HepG2 (cell line): Measurements from ENCODE around the gene OSER1. TPM values are rescaled to one million over a fixed set of nuclear protein-coding genes. Genes with fewer than 3 reads are reported as not detected.

ENCODE experiments used
- ATAC-seq: fragments of 200-7000 bp; cut with Tn5 transposase; 3 replicates; pipeline ENCODE4 v1.9.1; 2020; ENCODE audit warnings: mild to moderate bottlenecking, moderate library complexity
- BruUV-seq: library from RNA; stranded (reverse); fragments of 400-500 nt; replicated peaks from 2 replicates; lab custom pipeline; 2021; lab: Mats Ljungman, UMichigan
- CTCF ChIA-PET: fragments of 300-600 bp; formaldehyde crosslinking; extraction: SDS; loops from one replicate; lab custom pipeline; 2021; ENCODE audit warnings: low total read pairs, inconsistent platforms, low intra/inter-chr PET ratio; lab: Yijun Ruan, JAX
- POLR2A ChIA-PET: fragments of 350-600 bp; sonication (Branson Sonifier 250); formaldehyde crosslinking; loops from one replicate; lab custom pipeline; 2020; ENCODE audit warnings: antibody characterized with exemption, inconsistent platforms; lab: Yijun Ruan, JAX
- DNase-seq: peaks from one replicate; pipeline ENCODE4 v3.0.0-alpha.2; 2015; ENCODE audit warnings: low spot score
- FAIRE-seq: peaks from 3 replicates; lab custom pipeline; 2011; peaks lifted over from hg19 to GRCh38; lab: Jason Lieb, UNC
- H2AFZ ChIP-seq: one replicate; pipeline ENCODE4 v1.6.1; 2011; ENCODE audit warnings: low read length, inconsistent platforms
- H3K27ac ChIP-seq: fragments of 300-600 bp; 3 replicates; pipeline ENCODE4 v1.8.0; 2011; ENCODE audit warnings: mixed run types, mild to moderate bottlenecking, mixed read lengths, low read length, inconsistent platforms; ENCODE audit not compliant: insufficient read depth; ENCODE audit errors: extremely low read length
- H3K27me3 ChIP-seq, 2 experiments: fragments of 200-600 bp in 1 of 2; 2 replicates in 1 of 2; 3 replicates in 1 of 2; pipeline versions ENCODE4 v1.6.0 to v1.8.0; 2011; ENCODE audit warnings: low read length in 2 of 2, mild to moderate bottlenecking in 2 of 2, moderate library complexity in 2 of 2, inconsistent platforms in 1 of 2; ENCODE audit not compliant: insufficient read depth in 2 of 2, control insufficient read depth in 1 of 2
- H3K36me3 ChIP-seq, 2 experiments: fragments of 200-600 bp in 1 of 2; replicated peaks in 1 of 2; 2 replicates in 1 of 2; 3 replicates in 1 of 2; pipeline versions ENCODE4 v1.5.1 to v1.8.0; 2011; ENCODE audit warnings: low read length in 2 of 2, inconsistent platforms in 1 of 2; ENCODE audit not compliant: insufficient read depth in 2 of 2, control insufficient read depth in 1 of 2
- H3K4me1 ChIP-seq: 2 replicates; pipeline ENCODE4 v1.5.1; 2012; ENCODE audit warnings: low read length, inconsistent platforms; ENCODE audit not compliant: insufficient read depth
- H3K4me2 ChIP-seq: 2 replicates; pipeline ENCODE4 v1.6.0; 2011; ENCODE audit warnings: low read depth, low read length, inconsistent platforms
- H3K4me3 ChIP-seq, 3 experiments: fragments of 200-600 bp in 1 of 3; sonication (generic), shearing (Covaris generic) in 1 of 3; replicated peaks in 1 of 3; 2 replicates each; pipeline ENCODE4 v1.5.1; 2011 to 2016; ENCODE audit warnings: low read length in 3 of 3, inconsistent platforms in 2 of 3, low read depth in 2 of 3, mild to moderate bottlenecking in 2 of 3, control low read depth in 1 of 3, mixed read lengths in 1 of 3; ENCODE audit not compliant: insufficient read depth in 1 of 3
- H3K79me2 ChIP-seq: one replicate; pipeline ENCODE4 v1.6.1; 2011; ENCODE audit warnings: low read length, inconsistent platforms; ENCODE audit not compliant: insufficient read depth
- H3K9ac ChIP-seq: 2 replicates; pipeline ENCODE4 v1.6.0; 2011; ENCODE audit warnings: mild to moderate bottlenecking, low read depth, low read length, inconsistent platforms; ENCODE audit not compliant: insufficient read depth
- H3K9me3 ChIP-seq: 2 replicates; pipeline ENCODE4 v1.5.1; 2012; ENCODE audit warnings: mild to moderate bottlenecking, low read length
- H4K20me1 ChIP-seq: 2 replicates; pipeline ENCODE4 v1.6.0; 2011; ENCODE audit warnings: inconsistent platforms, mild to moderate bottlenecking, low read length, moderate library complexity; ENCODE audit not compliant: insufficient read depth
- CSRNP1 ChIP-seq: sonication (generic); formaldehyde crosslinking; IDR thresholded peaks from 2 replicates; pipeline ENCODE4 v1.8.1; 2023; ENCODE audit warnings: mild to moderate bottlenecking, missing genetic modification reagents
- DNMT1 ChIP-seq: sonication (generic); formaldehyde crosslinking; IDR thresholded peaks from 2 replicates; pipeline ENCODE4 v1.5.1; 2020; ENCODE audit warnings: mild to moderate bottlenecking, missing genetic modification reagents
- FOXA1 ChIP-seq, 2 experiments: fragments of 450-650 bp in 1 of 2; sonication (generic) in 1 of 2; formaldehyde crosslinking in 1 of 2; IDR thresholded peaks; 2 replicates each; pipeline versions ENCODE4 v1.4.0 to v1.6.1; 2016 to 2020; ENCODE audit warnings: missing genetic modification reagents in 1 of 2
- FOXP4 ChIP-seq: sonication (generic); formaldehyde crosslinking; IDR thresholded peaks from 2 replicates; pipeline ENCODE4 v1.4.0; 2020; ENCODE audit warnings: missing genetic modification reagents
- HCFC1 ChIP-seq: fragments of 150-350 bp; IDR thresholded peaks from 2 replicates; pipeline ENCODE4 v1.6.1; 2014; ENCODE audit warnings: low read depth, low read length
- IRF2 ChIP-seq: IDR thresholded peaks from 2 replicates; pipeline ENCODE4 v1.6.1; 2018; ENCODE audit warnings: missing genetic modification reagents, missing compliant biosample characterization
- JUND ChIP-seq: sonication (generic); formaldehyde crosslinking; IDR thresholded peaks from 2 replicates; pipeline ENCODE4 v1.8.0; 2022; ENCODE audit warnings: mild to moderate bottlenecking, missing genetic modification reagents
- POGZ ChIP-seq: sonication (generic); formaldehyde crosslinking; IDR thresholded peaks from 2 replicates; pipeline ENCODE4 v1.4.0; 2020; ENCODE audit warnings: mild to moderate bottlenecking, missing genetic modification reagents
- POLR2AphosphoS2 ChIP-seq: IDR thresholded peaks from 2 replicates; pipeline ENCODE4 v1.6.1; 2011; ENCODE audit warnings: low read depth, low read length, improper control_type of control experiment
- TBL1XR1 ChIP-seq: fragments of 150-350 bp; IDR thresholded peaks from 2 replicates; pipeline ENCODE4 v1.6.1; 2014; ENCODE audit warnings: borderline replicate concordance, low read length; ENCODE audit not compliant: partially characterized antibody
- TCF7 ChIP-seq: sonication (generic); IDR thresholded peaks from 2 replicates; pipeline ENCODE4 v1.6.1; 2016; ENCODE audit warnings: antibody characterized with exemption, low read depth
- ZNF318 ChIP-seq: sonication (generic); formaldehyde crosslinking; IDR thresholded peaks from 2 replicates; pipeline ENCODE4 v1.4.0; 2020; ENCODE audit warnings: mild to moderate bottlenecking, missing genetic modification reagents
- ZNF652 ChIP-seq: IDR thresholded peaks from 2 replicates; pipeline ENCODE4 v1.6.1; 2016; ENCODE audit warnings: low read depth, borderline replicate concordance
- ZNF883 ChIP-seq: sonication (generic); formaldehyde crosslinking; IDR thresholded peaks from 2 replicates; pipeline ENCODE4 v1.5.1; 2020; ENCODE audit warnings: mild to moderate bottlenecking, missing genetic modification reagents; ENCODE audit errors: not compliant biosample characterization
- WGBS: methylation state at CpG from one replicate; pipeline ENCODE4 v1.1.6; 2017; ENCODE audit warnings: low lambda C conversion rate; 5-methylcytosine and 5-hydroxymethylcytosine counted together
- in situ Hi-C: cut with HindIII; loops from 2 replicates; pipeline ENCODE4 v1.10.0; 2017; ENCODE audit warnings: low pct_unique_long_range_greater_than_20kb; ENCODE audit not compliant: extremely low pct_ligation_motif_present
- intact Hi-C: fragments of 100-400 bp; cut with micrococcal nuclease; formaldehyde crosslinking; loops from one replicate; pipeline ENCODE4 v1.10.0; 2022; ENCODE audit not compliant: unreplicated experiment
- polyA plus RNA-seq, 8 experiments: library from polyadenylated mRNA; depleted of rRNA in 3 of 8; stranded (reverse) in 7 of 8; unstranded in 1 of 8; fragments of >200 nt; fragmentation: Illumina TruSeq in 4 of 8; extraction: Trizol in 4 of 8; gene quantifications; 2 replicates each; pipeline versions ENCODE4 v1.2.1 to v1.2.3, GENCODE V29; 2011 to 2016; ENCODE audit warnings: low read depth in 4 of 8, missing spikeins in 1 of 8, mixed read lengths in 1 of 8; ENCODE audit not compliant: insufficient read depth in 1 of 8
- total RNA-seq, 5 experiments: library from RNA; depleted of rRNA; stranded (reverse); fragments of >200 nt; fragmentation: Illumina TruSeq; extraction: Trizol; gene quantifications; 2 replicates each; pipeline ENCODE4 v1.2.3, GENCODE V29; 2016; ENCODE audit warnings: low read depth in 1 of 5

The OSER1 gene
- total and polyA plus RNA-seq, 2 of the 13 experiments (the other 11 are each of a cell fraction or from before 2014, with no cell fraction given) = 71.2 to 71.5 TPM

GRCh38 chr20:44159711-44160110, 50.9 kb downstream of the OSER1 start:
- no peak overlapping the region for H3K4me2 ChIP-seq
- intact Hi-C loops (no loop called here), in situ Hi-C loops (no loop called here)
- H3K79me2 ChIP-seq = no peaks in the 10 kb centered on the region
- no peak overlapping the region for H2AFZ ChIP-seq
- ATAC-seq (no peak), DNase-seq (no peak), FAIRE-seq (no peak)
- WGBS = 79% methylated on average over 50 of the region's 50 CpGs
- no peaks in the 10 kb centered on the region for H3K4me1 ChIP-seq
- peaks cover 2 to 18% of the 10 kb centered on the region in 2 experiments; a peak in 3 of 5 replicates for H3K27me3 ChIP-seq
- H3K9ac ChIP-seq = no peak overlapping the region
- ChIA-PET CTCF (no interaction called here), POLR2A (no interaction called here)
- BruUV-seq = no TSS peak
- H4K20me1 ChIP-seq = no peaks in the 10 kb centered on the region
- H3K4me3 ChIP-seq = no peak overlapping the region
- H3K9me3 ChIP-seq = no peaks in the 10 kb centered on the region
- no peak overlapping the region for H3K27ac ChIP-seq
- H3K36me3 ChIP-seq = no peaks in the 10 kb centered on the region
- TF ChIP-seq HCFC1 (no peak), FOXA1 (IDR thresholded peaks at IDR 0.05) (no peak), FOXA1 (CRISPR knock-in tag; IDR thresholded peaks at IDR 0.05) (no peak), DNMT1 (CRISPR knock-in tag) (no peak), CSRNP1 (no peak), POLR2AphosphoS2 (no peak), JUND (CRISPR knock-in tag) (no peak), IRF2 (no peak), ZNF883 (CRISPR knock-in tag) (no peak), TBL1XR1 (no peak), POGZ (CRISPR knock-in tag) (no peak), TCF7 (no peak), ZNF318 (CRISPR knock-in tag) (no peak), FOXP4 (CRISPR knock-in tag) (no peak), ZNF652 (no peak)
